NCI-H2227 (cell line): Measurements from ENCODE around the gene TRIM33.
A peak's percentile ranks its signal among the peaks of the same experiment; 100 is the strongest.

ENCODE experiments used
- DNase-seq: peaks from one replicate; lab custom pipeline; 2025; ENCODE audit not compliant: unreplicated experiment; lab: John Stamatoyannopoulos, UW

TRIM33 gene

GRCh38 chr1:114511032-114511785, at the start of gene TRIM33:
TRIM33 (minus strand) TSS chr1:114511203; CDS start chr1:114511076, 127 bp downstream.
- DNase-seq, result peak; percentile 97

DNA sequence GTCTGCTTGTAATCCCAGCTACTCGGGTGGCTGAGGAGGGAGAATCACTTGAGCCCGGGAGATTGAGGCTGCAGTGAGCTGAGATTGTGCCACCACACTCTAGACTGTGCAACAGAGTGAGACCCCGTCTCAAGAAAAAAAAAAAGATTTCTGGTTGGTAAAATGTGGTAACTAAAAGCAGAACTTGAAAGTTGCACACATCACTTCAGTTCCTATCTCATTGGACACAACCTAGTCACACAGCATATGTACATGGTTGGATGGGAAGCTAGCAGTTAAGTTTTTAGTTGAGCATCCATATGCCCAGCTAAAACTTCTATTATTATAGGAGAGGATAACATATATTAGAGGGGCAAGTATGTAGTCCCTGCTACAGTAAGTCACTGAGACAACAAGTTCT, 48.4 kb upstream of the TRIM33 start:
- DNase-seq, result no peak

DNA sequence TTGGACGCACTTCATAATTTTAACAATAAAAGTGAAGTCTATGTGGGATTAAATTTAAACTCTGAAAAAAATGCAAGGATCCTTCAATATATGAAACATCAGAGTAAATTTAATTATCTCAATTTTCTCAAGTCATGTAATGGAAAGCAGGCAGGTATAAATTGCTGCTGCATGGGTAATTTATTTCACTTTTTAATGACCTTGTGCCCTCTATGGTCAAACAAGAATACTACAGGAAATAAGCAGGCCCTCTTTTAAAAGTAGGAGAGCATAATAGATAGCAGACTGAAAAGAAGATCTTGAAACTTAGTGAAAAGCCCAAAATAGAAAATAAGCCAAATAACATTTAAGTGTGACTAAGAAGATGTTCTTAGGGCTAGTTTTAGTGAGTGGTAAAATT, 47.5 kb upstream of the TRIM33 start:
- DNase-seq, result no peak

- no peak for DNase-seq
These were observed 43.6 kb upstream of the TRIM33 start for GRCh38 chr1:114554577-114554976.

GRCh38 chr1:114552106-114552639, 41.2 kb upstream of the TRIM33 start:
- DNase-seq, result no peak

DNA sequence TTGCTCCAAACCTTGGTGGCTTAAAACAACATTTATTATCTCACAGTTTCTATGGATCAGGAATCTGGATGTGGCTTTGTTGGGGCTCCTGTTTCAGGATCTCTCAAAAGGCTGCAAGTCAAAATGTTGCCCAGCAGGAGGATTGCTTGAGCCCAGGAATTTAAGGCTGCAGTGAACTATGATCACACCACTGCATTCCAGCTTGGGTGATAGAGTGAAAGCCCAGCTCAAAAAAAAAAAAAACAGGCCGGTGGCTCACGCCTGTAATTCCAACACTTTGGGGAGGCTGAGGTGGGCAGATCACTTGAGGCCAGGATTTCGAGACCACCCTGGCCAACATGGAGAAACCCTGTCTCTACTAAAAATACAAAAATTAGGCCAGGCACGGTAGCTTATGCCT, 40.4 kb upstream of the TRIM33 start:
- no peak for DNase-seq

- no peak for DNase-seq
These were observed 39.3 kb upstream of the TRIM33 start for GRCh38 chr1:114550336-114550735.

DNA sequence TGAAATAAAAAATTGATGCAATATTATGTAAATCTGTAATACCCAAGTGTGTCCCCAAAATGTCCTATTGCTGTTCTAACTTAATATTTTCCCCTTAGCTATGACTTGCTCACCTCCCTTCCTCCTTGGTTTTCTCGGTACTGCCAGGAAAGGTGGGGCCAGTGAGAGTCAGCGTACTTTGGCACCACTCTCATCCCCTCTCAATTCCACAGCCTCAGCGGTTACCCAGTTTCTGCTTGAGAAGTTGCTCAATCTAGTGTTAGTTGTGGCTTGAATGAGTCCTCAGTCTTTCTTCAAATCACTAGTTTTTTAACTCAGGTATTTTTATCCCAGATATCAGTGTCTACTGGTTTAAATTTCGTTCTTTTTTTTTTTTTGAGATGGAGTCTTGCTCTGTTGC, 38.1 kb upstream of the TRIM33 start:
- no peak for DNase-seq

- DNase-seq, result no peak
These were observed 36.1 kb upstream of the TRIM33 start for GRCh38 chr1:114547076-114547475.

GRCh38 chr1:114545796-114546195, 34.8 kb upstream of the TRIM33 start:
- no peak for DNase-seq

DNA sequence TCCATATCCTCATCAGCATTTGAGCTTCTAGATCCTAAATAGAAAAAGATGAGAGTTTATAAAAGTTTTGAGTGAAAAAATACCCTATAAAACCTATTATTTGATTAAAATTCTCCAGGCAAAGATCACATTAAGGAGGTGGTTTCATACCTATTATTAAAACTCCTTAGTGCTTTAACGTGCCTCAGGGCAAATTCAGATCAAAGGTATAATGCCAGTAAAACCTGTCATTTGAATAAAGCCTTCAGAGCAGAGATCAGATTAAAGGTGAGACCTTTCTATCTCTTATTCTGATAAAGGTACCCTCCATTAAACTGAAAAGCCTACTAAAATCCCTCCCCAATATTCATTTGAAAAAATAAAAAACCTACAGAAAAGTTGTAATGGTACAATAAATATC, 34.3 kb upstream of the TRIM33 start:
- no peak for DNase-seq

DNA sequence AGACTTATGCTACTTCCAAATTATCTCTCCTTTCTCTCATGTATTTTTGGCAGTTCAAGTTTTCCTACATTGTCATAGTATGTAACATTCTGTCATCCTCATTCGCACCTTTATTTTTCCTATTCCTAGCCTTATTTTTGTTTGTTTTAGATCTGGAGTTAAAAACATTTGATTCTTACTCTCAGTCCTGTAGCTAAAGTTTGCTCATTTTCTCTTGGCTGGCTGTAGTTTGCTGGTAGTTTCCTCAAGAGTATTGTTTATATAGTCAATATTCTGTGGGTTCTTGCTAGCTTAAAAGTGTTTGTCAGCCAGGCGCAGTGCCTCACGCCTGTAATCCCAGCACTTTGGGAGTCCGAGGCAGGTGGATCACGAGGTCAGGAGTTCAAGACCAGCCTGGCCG, 29.8 kb upstream of the TRIM33 start:
- no peak for DNase-seq

DNA sequence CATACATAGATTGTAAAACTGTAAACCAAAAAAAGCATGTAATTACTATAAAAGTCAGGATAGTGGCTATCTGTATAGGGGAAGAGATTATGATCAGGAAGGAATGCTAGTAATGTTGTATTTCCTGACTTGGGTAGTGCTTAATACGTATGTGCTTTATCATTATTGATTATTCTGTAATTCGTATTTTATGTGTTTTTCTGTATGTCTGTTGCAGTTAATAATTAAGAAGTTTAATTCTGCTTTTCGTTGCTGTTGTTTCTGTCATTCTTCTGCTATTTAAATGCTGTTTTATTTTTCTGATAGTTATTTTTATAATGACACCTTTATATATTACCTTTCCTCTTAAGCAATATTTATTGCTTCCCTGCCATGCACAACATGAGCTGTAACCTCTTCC, 29.3 kb upstream of the TRIM33 start:
- no peak for DNase-seq

DNA sequence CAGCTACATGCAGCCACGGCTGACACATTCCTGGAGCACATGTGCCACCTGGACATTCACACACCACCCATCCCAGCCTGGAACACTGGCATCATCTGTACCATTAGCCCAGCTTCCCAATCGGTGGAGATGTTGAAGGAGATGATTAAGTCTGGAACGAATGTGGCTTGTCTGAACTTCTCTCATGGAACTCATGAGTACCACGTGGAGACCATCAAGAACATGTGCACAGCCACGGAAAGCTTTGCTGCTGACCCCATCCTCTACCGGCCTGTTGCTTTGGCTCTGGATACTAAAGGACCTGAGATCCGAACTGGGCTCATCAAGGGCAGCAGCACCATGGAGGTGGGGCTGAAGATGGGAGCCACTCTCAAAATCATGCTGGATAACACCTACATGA, 25.0 kb upstream of the TRIM33 start:
- DNase-seq, result no peak

- DNase-seq, result no peak
These were observed 24.4 kb upstream of the TRIM33 start for GRCh38 chr1:114535401-114535800.

DNA sequence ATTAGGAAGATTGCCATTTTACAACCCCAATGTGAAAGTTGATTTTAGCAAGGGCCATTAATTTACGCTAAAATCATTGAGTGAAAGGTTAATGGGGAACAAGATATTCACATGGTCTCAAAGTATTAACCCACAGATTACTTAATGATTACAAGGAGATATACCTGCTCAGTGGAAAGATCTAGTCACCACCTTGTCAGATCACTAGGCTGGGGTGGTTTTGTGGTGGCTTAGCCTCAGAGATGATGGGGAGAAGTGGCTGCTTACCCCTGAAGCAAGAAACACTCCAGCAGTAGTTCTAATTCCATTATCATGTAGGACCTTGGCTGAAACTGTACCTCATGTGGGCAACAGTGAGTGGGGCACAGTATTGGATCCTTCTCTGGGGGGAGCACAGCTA, 20.1 kb upstream of the TRIM33 start:
- DNase-seq, result no peak

GRCh38 chr1:114530224-114530623, 19.2 kb upstream of the TRIM33 start:
- no peak for DNase-seq

GRCh38 chr1:114524944-114525343, 13.9 kb upstream of the TRIM33 start:
- no peak for DNase-seq

DNA sequence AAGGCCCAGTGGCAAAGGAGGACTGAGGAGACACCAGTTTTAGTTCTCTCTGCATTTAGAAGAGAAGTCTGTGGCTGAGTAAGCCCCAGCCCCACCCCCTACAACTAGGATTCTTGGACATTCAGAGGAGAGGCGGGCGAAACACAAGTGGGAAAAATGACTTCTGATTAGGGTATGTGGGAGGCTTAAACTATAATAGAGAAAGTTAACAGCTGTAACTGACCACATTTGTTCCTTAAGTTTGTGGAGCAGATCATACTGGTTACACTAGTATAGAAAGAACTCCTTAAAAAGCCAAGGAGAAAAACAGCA, 11.2 kb upstream of the TRIM33 start:
- no peak for DNase-seq

- DNase-seq, result no peak
These were observed 10.6 kb upstream of the TRIM33 start for GRCh38 chr1:114521396-114522263.

- DNase-seq, result no peak
These were observed 6.3 kb upstream of the TRIM33 start for GRCh38 chr1:114517348-114517747.

DNA sequence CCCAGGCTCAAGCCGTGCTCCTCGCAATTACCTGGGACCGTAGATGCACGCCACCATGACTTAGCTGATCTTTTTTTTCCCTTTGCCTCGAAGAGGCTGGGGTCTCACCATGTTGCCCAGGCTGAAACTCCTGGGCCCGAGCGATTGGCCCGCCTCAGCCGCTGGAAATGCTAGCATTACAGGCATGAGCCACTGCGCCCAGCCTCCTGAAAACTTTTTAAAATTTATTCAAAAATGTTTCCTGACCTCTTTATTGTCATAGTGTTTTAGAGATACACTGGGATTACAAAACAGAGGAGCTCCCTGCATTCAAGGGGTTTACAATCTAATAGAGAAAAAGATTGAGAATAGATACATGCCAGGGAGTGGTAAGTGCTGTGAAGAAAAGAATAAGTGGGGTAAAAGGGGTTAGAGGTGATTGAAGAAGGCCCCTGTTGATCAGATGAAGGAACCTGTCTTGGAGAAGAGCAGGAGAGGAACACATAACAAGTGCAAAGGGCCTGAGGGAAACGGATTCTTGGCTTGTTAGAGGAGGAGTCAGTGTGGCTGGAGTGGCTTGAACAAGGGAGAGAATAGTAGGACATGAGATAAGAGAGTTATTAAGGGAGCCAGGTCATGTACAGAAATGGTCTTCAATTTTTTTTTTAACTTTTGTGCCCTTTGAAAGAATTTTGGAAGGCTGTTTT, 1.7 kb upstream of the TRIM33 start:
- no peak for DNase-seq
